ENCODE data around the gene GSAP.

DNA sequence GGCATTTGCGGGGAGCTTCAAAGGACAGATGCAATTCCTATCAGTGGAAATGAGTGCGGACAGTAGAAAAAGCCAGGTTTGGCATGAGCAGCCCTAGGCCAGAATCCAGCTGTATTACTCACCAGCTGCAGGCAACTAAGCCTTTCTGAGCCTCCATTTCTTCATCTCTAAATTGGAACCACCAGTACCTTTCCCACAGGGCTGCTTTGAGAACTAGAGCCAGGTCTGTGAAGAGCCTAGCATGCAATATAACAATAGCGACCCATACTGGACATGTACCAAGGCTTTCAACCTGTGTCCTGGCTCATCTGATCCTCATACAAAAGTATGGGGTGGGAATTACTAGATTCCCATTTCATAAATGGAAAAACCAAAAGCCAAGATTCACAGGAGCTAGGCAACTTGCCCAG lies 101.0 kb downstream of the GSAP start:
- TF ChIP-seq POLR2AphosphoS5 (IDR thresholded peaks at IDR 0.05), result no peak
- TF ChIP-seq POLR2A (IDR thresholded peaks at IDR 0.05), result no peak
